Activated CD8-positive, alpha-beta memory T cell treated with anti-CD3 and anti-CD28 coated beads, Interleukin-2, amount 50 U/mL, for 24 hours (primary cell): ENCODE measurements around the gene TNIK.
"Not testable (repeated sequence)": the region's sequence is repeated elsewhere in the genome, so short reads cannot be mapped to it uniquely, and the experiment has no call there.

ENCODE experiments used
- DNase-seq: peaks from one replicate; pipeline ENCODE4 v3.0.0-alpha.2; 2020; ENCODE audit errors: extremely low read depth

Gene TNIK

GRCh38 chr3:171311784-171312183, 148.4 kb downstream of the TNIK start:
- no peak for DNase-seq

- no peak for DNase-seq
These were observed 150.3 kb downstream of the TNIK start for GRCh38 chr3:171309906-171310359.

- no peak for DNase-seq
These were observed 152.2 kb downstream of the TNIK start for GRCh38 chr3:171307988-171308387.

GRCh38 chr3:171307046-171307585, 153.1 kb downstream of the TNIK start:
- DNase-seq: no peak

- no peak for DNase-seq
These were observed 153.6 kb downstream of the TNIK start for GRCh38 chr3:171306631-171307030.

GRCh38 chr3:171305823-171306222, 154.4 kb downstream of the TNIK start:
- not testable (repeated sequence) for DNase-seq

GRCh38 chr3:171304498-171304897, 155.7 kb downstream of the TNIK start:
- DNase-seq: not testable (repeated sequence)

GRCh38 chr3:171304017-171304416, 156.2 kb downstream of the TNIK start:
- DNase-seq: not testable (repeated sequence)

GRCh38 chr3:171301998-171302397, 158.2 kb downstream of the TNIK start:
- DNase-seq: no peak

GRCh38 chr3:171301002-171301401, 159.2 kb downstream of the TNIK start:
- no peak for DNase-seq

GRCh38 chr3:171297951-171298350, 162.3 kb downstream of the TNIK start:
- DNase-seq: no peak

GRCh38 chr3:171297207-171297606, 163.0 kb downstream of the TNIK start:
- DNase-seq: no peak

GRCh38 chr3:171295484-171296373, 164.5 kb downstream of the TNIK start:
- no peak for DNase-seq

- no peak for DNase-seq
These were observed 166.9 kb downstream of the TNIK start for GRCh38 chr3:171293142-171293782.

GRCh38 chr3:171290680-171291079, 169.5 kb downstream of the TNIK start:
- DNase-seq: no peak

GRCh38 chr3:171289291-171289690, 170.9 kb downstream of the TNIK start:
- DNase-seq: no peak

GRCh38 chr3:171287761-171288160, 172.4 kb downstream of the TNIK start:
- not testable (repeated sequence) for DNase-seq

GRCh38 chr3:171286580-171287249, 173.5 kb downstream of the TNIK start:
- DNase-seq: no peak

- no peak for DNase-seq
These were observed 174.9 kb downstream of the TNIK start for GRCh38 chr3:171285287-171285686.

- no peak for DNase-seq
These were observed 175.7 kb downstream of the TNIK start for GRCh38 chr3:171284308-171285075.

GRCh38 chr3:171283848-171284222, 176.4 kb downstream of the TNIK start:
- DNase-seq: no peak
